KOPT-K1 (cell line): ENCODE results near the gene PPP1R27.

Source experiments
- H3K27ac ChIP-seq: fragments of 200-600 bp; sonication (generic); 2 replicates; pipeline ENCODE4 v1.5.1; 2016; ENCODE audit warnings: antibody characterized with exemption, mild to moderate bottlenecking, low read depth, low read length; ENCODE audit not compliant: poor library complexity, severe bottlenecking
- H3K36me3 ChIP-seq: fragments of 200-600 bp; sonication (generic); 2 replicates; pipeline ENCODE4 v1.5.1; 2017; ENCODE audit warnings: antibody characterized with exemption, mild to moderate bottlenecking, low read length, moderate library complexity; ENCODE audit not compliant: insufficient read depth
- H3K9me3 ChIP-seq: fragments of 200-600 bp; sonication (generic); 2 replicates; pipeline ENCODE4 v1.5.1; 2017; ENCODE audit warnings: antibody characterized with exemption, low read length, mild to moderate bottlenecking; ENCODE audit not compliant: insufficient read depth, poor library complexity, severe bottlenecking

The PPP1R27 gene

GRCh38 chr17:81839301-81839700 is 4.5 kb upstream of the PPP1R27 start:
- peaks cover 23% of the 10 kb centered on the region for H3K36me3 ChIP-seq
- H3K27ac ChIP-seq, result no peak overlapping the region
- H3K9me3 ChIP-seq, result no peaks in the 10 kb centered on the region

- Histone ChIP-seq H3K9me3 (no peaks in the 10 kb centered on the region), H3K27ac (no peak overlapping the region), H3K36me3 (peaks cover 18% of the 10 kb centered on the region)
Observed at GRCh38 chr17:81838753-81839255, 4.0 kb upstream of the PPP1R27 start.

- H3K9me3 ChIP-seq, result no peaks in the 10 kb centered on the region
- H3K27ac ChIP-seq, result no peak overlapping the region
- H3K36me3 ChIP-seq, result peaks cover 6% of the 10 kb centered on the region
Observed at GRCh38 chr17:81837641-81838040, 2.8 kb upstream of the PPP1R27 start.

- no peaks in the 10 kb centered on the region for H3K9me3 ChIP-seq
- peak overlapping the region; percentile 97 for H3K27ac ChIP-seq
- no peaks in the 10 kb centered on the region for H3K36me3 ChIP-seq
Observed at GRCh38 chr17:81833921-81834830, 674 bp downstream of the PPP1R27 start.

- Histone ChIP-seq H3K9me3 (no peaks in the 10 kb centered on the region), H3K27ac (peak within 1 kb of the TSS; percentile 97), H3K36me3 (no peaks in the 10 kb centered on the region)
Observed at GRCh38 chr17:81833160-81833920, 1.5 kb downstream of the PPP1R27 start, which contains the start of gene MCRIP1. MCRIP1 (minus strand) TSS chr17:81833291; CDS start chr17:81824506, 8,785 bp downstream.

GRCh38 chr17:81832608-81833159 is 2.2 kb downstream of the PPP1R27 start:
- no peaks in the 10 kb centered on the region for H3K36me3 ChIP-seq
- H3K27ac ChIP-seq, result peak overlapping the region; percentile 69
- no peaks in the 10 kb centered on the region for H3K9me3 ChIP-seq

GRCh38 chr17:81831957-81832607 is 2.8 kb downstream of the PPP1R27 start:
- peak overlapping the region; percentile 69 for H3K27ac ChIP-seq

GRCh38 chr17:81831563-81831956 is 3.3 kb downstream of the PPP1R27 start:
- H3K27ac ChIP-seq, result peak overlapping the region; percentile 69
- H3K9me3 ChIP-seq, result no peaks in the 10 kb centered on the region
- no peaks in the 10 kb centered on the region for H3K36me3 ChIP-seq

More at GRCh38 chr17:81831957-81832607, 2.8 kb downstream of the PPP1R27 start:
- no peaks in the 10 kb centered on the region for H3K9me3 ChIP-seq
- H3K36me3 ChIP-seq, result no peaks in the 10 kb centered on the region

- Histone ChIP-seq H3K27ac (no peak overlapping the region), H3K36me3 (no peaks in the 10 kb centered on the region), H3K9me3 (no peaks in the 10 kb centered on the region)
Observed at GRCh38 chr17:81829858-81830257, 5.0 kb downstream of the PPP1R27 start.

GRCh38 chr17:81828656-81829055 is 6.2 kb downstream of the PPP1R27 start:
- Histone ChIP-seq H3K9me3 (no peaks in the 10 kb centered on the region), H3K27ac (no peak overlapping the region), H3K36me3 (no peaks in the 10 kb centered on the region)

GRCh38 chr17:81825841-81826466 is 8.9 kb downstream of the PPP1R27 start:
- Histone ChIP-seq H3K36me3 (no peaks in the 10 kb centered on the region), H3K27ac (no peak overlapping the region), H3K9me3 (no peaks in the 10 kb centered on the region)

GRCh38 chr17:81824595-81824994 is 10.3 kb downstream of the PPP1R27 start:
- Histone ChIP-seq H3K36me3 (no peaks in the 10 kb centered on the region), H3K9me3 (no peaks in the 10 kb centered on the region), H3K27ac (no peak overlapping the region)

- H3K27ac ChIP-seq, result no peak overlapping the region
- H3K9me3 ChIP-seq, result no peaks in the 10 kb centered on the region
- H3K36me3 ChIP-seq, result no peaks in the 10 kb centered on the region
Observed at GRCh38 chr17:81823820-81824550, 10.9 kb downstream of the PPP1R27 start.
